Stimulated activated CD8-positive, alpha-beta memory T cell treated with anti-CD3 and anti-CD28 coated beads, Interleukin-4, amount 100 ng/mL, for 24 hours (primary cell): ENCODE data around the gene OR4X1.
"Not testable (repeated sequence)": the region's sequence is repeated elsewhere in the genome, so short reads cannot be mapped to it uniquely, and the experiment has no call there.

Experiments used
- DNase-seq: peaks from one replicate; pipeline ENCODE4 v3.0.0-alpha.2; 2020; ENCODE audit warnings: low read depth

Gene OR4X1, protein sequence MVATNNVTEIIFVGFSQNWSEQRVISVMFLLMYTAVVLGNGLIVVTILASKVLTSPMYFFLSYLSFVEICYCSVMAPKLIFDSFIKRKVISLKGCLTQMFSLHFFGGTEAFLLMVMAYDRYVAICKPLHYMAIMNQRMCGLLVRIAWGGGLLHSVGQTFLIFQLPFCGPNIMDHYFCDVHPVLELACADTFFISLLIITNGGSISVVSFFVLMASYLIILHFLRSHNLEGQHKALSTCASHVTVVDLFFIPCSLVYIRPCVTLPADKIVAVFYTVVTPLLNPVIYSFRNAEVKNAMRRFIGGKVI

DNA sequence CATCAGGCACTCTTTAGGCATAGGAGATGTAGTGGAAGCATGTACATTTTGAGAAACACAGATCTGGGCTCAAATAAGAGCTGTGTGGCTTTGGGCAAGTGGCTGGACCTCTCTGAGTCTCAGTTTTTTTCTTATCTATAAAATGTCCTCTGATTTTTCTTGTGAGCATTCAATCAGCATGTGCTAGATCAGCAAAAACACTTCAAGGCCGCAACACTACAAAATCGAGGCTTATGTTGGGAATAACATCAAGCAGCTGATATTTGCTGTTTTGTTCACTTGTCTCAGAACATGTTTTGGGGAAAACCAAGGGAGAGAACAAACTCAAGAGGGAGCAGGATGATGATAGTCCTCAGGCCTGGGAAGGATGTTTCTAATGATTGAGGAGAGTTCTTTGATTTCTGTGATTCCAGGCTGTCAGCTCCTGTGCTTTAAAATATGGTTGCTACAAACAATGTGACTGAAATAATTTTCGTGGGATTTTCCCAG is at the start of gene OR4X1:
Gene OR4X1, plus strand, starts transcription at position 439 of the 489 bp plus-strand sequence. Its CDS starts 0 bp downstream, at position 439.
- no peak for DNase-seq

GRCh38 chr11:48216510-48216909 is 47.2 kb upstream of the OR4X1 start, which contains the start of gene OR4B1:
OR4B1 (plus strand) TSS chr11:48216810; CDS start chr11:48216810, 0 bp downstream.
- DNase-seq, result no peak

DNA sequence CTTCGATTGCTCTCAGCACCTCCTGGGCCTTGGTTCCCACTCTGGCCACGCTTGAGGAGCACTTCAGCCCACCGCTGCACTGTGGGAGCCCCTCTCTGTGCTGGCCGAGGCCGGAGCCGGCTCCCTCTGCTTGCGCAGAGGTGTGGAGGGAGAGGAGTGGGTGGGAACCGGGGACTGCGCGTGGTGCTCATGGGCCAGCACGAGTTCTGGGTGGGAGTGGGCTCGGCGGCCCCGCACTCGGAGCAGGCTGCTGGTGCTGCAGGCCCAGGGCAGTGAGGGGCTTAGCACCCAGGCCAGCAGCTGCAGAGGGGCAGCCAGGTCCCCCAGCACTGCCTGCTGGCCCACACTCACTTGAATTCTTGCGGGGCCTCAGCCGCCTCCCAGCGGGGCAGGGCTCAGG is 34.9 kb upstream of the OR4X1 start:
- no peak for DNase-seq

DNA sequence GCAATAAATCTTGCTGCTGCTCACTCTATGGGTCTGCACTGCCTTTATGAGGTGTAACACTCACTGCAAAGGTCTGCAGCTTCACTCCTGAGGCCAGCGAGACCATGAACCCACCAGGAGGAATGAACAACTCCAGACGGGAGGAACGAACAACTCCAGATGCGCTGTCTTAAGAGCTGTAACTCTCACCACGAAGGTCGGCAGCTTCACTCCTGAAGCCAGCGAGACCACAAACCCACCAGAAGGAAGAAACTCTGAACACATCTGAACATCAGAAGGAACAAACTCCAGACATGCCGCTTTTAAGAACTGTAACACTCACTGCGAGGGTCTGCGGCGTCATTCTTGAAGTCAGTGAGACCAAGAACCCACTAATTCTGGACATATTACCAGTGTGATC is 33.6 kb upstream of the OR4X1 start:
- not testable (repeated sequence) for DNase-seq

- no peak for DNase-seq
Measured at GRCh38 chr11:48237727-48238126, 25.9 kb upstream of the OR4X1 start.

GRCh38 chr11:48242501-48242900 is 21.2 kb upstream of the OR4X1 start:
- no peak for DNase-seq

- DNase-seq, result no peak
Measured at GRCh38 chr11:48244804-48245203, 18.9 kb upstream of the OR4X1 start, which contains the start of gene OR4X2. OR4X2 (plus strand) TSS chr11:48245104; CDS start chr11:48245104, 0 bp downstream.

- no peak for DNase-seq
Measured at GRCh38 chr11:48248902-48249301, 14.8 kb upstream of the OR4X1 start.

DNA sequence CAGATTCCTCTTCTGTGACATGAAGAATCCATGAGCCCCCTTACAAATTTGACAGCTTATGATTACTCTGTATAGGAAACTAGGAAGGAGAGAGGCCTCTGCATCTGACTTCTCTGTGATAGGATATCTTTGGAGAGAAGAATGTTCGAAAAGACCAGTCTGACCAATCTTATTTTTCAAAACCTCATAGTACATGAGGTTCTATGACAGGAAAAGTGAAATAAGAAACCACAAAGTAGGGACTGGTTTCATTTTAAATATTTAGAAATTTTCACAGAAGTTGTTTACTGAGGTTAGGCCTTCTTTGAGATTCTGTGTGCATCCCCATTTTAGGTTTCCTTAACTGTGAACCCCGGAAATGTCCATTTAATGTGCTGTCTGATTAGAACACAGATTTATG is 2.1 kb upstream of the OR4X1 start:
- DNase-seq, result no peak

GRCh38 chr11:48270621-48271020 is 7.0 kb downstream of the OR4X1 start:
- DNase-seq, result no peak

DNA sequence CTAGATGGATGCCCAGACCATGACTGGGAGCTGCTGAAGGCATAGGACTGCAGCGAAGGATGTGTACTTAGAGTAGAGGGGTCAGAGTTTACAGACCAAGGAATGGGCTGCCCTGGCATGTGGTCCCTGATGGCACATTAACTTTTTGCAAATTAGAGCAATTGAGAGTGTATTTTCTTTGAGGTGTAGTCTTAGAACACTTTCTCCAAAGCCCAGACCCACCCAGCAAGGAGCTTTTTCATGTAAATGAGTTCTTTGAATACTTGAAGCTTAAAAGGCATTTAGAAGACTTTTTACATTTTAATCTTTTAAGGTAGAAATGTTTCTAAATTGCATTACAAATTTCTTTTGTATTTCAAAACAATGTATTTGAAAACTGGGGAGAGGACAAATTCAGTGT is 8.9 kb downstream of the OR4X1 start:
- DNase-seq, result no peak

- no peak for DNase-seq
Measured at GRCh38 chr11:48305923-48306322, 42.3 kb downstream of the OR4X1 start, which contains the start of gene OR4S1. OR4S1 (plus strand) TSS chr11:48306223; CDS start chr11:48306223, 0 bp downstream.

DNA sequence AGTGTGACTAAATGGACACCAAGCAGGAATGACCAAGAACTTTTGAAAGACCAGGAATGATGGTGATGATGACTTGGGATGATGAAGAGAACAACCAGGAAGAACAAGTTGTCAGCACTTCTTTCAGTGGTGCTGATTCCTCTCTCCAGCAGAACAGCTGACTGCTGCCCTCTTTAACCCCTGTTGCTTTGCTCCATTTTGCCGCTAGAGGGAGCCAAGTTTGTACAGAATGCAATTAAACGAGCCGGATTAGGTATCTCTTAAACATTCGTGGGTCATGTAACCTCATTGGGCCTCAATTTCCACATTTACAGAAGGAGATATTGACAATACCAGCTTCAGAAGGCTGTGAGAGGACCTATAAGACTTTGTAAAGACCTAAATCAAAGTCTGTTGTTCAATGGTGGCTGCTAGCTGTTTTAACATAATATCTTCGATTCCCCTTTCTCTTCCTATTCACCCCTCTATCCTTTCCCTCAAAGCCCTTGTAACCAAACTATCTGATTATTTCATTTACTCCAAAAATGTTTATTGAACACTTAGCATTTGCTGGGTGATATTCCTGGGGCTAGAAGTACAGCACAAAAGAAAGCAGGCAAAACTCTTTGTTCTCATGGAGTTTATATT is 44.2 kb downstream of the OR4X1 start:
- peak; percentile 24 for DNase-seq

DNA sequence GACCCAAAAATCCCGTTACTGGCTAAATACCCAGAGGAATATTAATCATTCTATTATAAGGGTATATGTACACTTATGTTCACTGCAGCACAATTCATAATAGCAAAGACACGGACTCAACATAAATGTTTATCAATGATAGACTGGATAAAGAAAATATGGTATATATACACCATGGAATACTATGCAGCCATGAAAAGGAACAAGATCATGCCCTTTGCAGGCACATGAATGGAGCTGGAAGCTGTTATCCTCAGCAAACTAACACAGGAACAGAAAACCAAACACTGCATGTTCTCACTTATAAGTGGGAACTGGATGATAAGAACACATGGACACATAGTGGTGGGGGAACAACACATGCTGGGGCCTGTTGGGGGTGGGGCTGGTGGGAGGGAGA is 49.9 kb downstream of the OR4X1 start:
- DNase-seq, result not testable (repeated sequence)
